ENCODE results near the gene CYFIP2. TPM values are rescaled to one million over a fixed set of nuclear protein-coding genes. Genes with fewer than 3 reads are reported as not detected.

CYFIP2 gene
- total and polyA plus RNA-seq, 2 of the 13 experiments (the other 11 are each of a cell fraction or from before 2014, with no cell fraction given) = 22.6 to 30.3 TPM

- H3K27me3 ChIP-seq (ENCODE audit: control insufficient read depth in 1 of 2, insufficient read depth in 2 of 2, low read length in 2 of 2) = no peaks in the 10 kb centered on the region
- 0 out of 2 replicates have a peak, but pooled peaks cover 7% of the 10 kb centered on the region for H3K4me1 ChIP-seq (ENCODE audit: insufficient read depth, low read length)
- POLR2A ChIA-PET = no interaction called here
- H3K4me2 ChIP-seq (ENCODE audit: low read depth, low read length) = no peak overlapping the region
- in situ Hi-C loops (cut with HindIII; ENCODE audit: extremely low pct_ligation_motif_present, low pct_unique_long_range_greater_than_20kb) (no loop called here), intact Hi-C loops (cut with micrococcal nuclease; ENCODE audit: unreplicated experiment) (no loop called here)
- TF ChIP-seq ZNF331 (CRISPR knock-in tag; IDR thresholded peaks at IDR 0.05) (no peak), ZNF629 (CRISPR knock-in tag; conservative IDR thresholded peaks at IDR 0.05) (peak; percentile 92), ZBED4 (CRISPR knock-in tag; IDR thresholded peaks at IDR 0.05; ENCODE audit: borderline replicate concordance) (no peak)
- TF ChIP-seq, protein P1, sequence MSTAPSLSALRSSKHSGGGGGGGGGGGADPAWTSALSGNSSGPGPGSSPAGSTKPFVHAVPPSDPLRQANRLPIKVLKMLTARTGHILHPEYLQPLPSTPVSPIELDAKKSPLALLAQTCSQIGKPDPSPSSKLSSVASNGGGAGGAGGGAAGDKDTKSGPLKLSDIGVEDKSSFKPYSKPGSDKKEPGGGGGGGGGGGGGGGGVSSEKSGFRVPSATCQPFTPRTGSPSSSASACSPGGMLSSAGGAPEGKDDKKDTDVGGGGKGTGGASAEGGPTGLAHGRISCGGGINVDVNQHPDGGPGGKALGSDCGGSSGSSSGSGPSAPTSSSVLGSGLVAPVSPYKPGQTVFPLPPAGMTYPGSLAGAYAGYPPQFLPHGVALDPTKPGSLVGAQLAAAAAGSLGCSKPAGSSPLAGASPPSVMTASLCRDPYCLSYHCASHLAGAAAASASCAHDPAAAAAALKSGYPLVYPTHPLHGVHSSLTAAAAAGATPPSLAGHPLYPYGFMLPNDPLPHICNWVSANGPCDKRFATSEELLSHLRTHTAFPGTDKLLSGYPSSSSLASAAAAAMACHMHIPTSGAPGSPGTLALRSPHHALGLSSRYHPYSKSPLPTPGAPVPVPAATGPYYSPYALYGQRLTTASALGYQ (CRISPR knock-in tag; IDR thresholded peaks at IDR 0.05) = no peak
- 98% methylated on average over 5 of the region's 5 CpGs for WGBS (ENCODE audit: low lambda C conversion rate)
- H3K79me2 ChIP-seq (ENCODE audit: insufficient read depth, low read length) = no peaks in the 10 kb centered on the region
- no peaks in the 10 kb centered on the region for H3K9me3 ChIP-seq (ENCODE audit: low read length)
- H3K4me3 ChIP-seq (replicated peaks in 1 of 3; ENCODE audit: insufficient read depth in 1 of 3, low read depth in 2 of 3, low read length in 3 of 3) = no peak overlapping the region
- DNase-seq (ENCODE audit: low spot score) (no peak), ATAC-seq (no peak), FAIRE-seq (no peak)
- no peaks in the 10 kb centered on the region for H4K20me1 ChIP-seq (ENCODE audit: insufficient read depth, low read length)
- no TSS peak for BruUV-seq (replicated peaks)
- H3K9ac ChIP-seq (ENCODE audit: insufficient read depth, low read depth, low read length) = no peak overlapping the region
- no peak overlapping the region for H2AFZ ChIP-seq (ENCODE audit: low read length)
- CTCF ChIA-PET (ENCODE audit: low intra/inter-chr PET ratio, low total read pairs) = no interaction called here
- no peak overlapping the region for H3K27ac ChIP-seq (ENCODE audit: extremely low read length, insufficient read depth, low read length)
- peaks cover 8 to 21% of the 10 kb centered on the region in 2 experiments; a peak in 3 of 5 replicates for H3K36me3 ChIP-seq (replicated peaks in 1 of 2; ENCODE audit: control insufficient read depth in 1 of 2, insufficient read depth in 2 of 2, low read length in 2 of 2)
Observed at GRCh38 chr5:157303023-157303422, 37.1 kb downstream of the CYFIP2 start.
